ENCODE results near the gene GMDS.
A peak's percentile ranks its signal among the peaks of the same experiment; 100 is the strongest.
"Not testable (repeated sequence)": the region's sequence is repeated elsewhere in the genome, so short reads cannot be mapped to it uniquely, and the experiment has no call there.

The GMDS gene

GRCh38 chr6:1775441-1775840 is 470.0 kb downstream of the GMDS start:
- no peak for DNase-seq (ENCODE audit: low read depth in 3 of 3)

GRCh38 chr6:1774226-1774915 is 471.0 kb downstream of the GMDS start:
- no peak for DNase-seq (ENCODE audit: low read depth in 3 of 3)

GRCh38 chr6:1773700-1774099 is 471.7 kb downstream of the GMDS start:
- no peak for DNase-seq (ENCODE audit: low read depth in 3 of 3)

- DNase-seq (ENCODE audit: low read depth in 3 of 3) = peak in 2 of 3 experiments; percentile 6 to 11
These were observed 474.3 kb downstream of the GMDS start for GRCh38 chr6:1770968-1771723.

GRCh38 chr6:1770435-1770843 is 475.0 kb downstream of the GMDS start:
- peak in 1 of 3 experiments; percentile 4 for DNase-seq (ENCODE audit: low read depth in 3 of 3)

- DNase-seq (ENCODE audit: low read depth in 3 of 3) = no peak
These were observed 477.7 kb downstream of the GMDS start for GRCh38 chr6:1767481-1768246.

- no peak for DNase-seq (ENCODE audit: low read depth in 3 of 3)
These were observed 478.8 kb downstream of the GMDS start for GRCh38 chr6:1766654-1767053.

- no peak for DNase-seq (ENCODE audit: low read depth in 3 of 3)
These were observed 480.1 kb downstream of the GMDS start for GRCh38 chr6:1765160-1765903.

GRCh38 chr6:1764397-1764987 is 480.9 kb downstream of the GMDS start:
- no peak for DNase-seq (ENCODE audit: low read depth in 3 of 3)

- DNase-seq (ENCODE audit: low read depth in 3 of 3) = no peak
These were observed 482.0 kb downstream of the GMDS start for GRCh38 chr6:1763404-1763803.

GRCh38 chr6:1762203-1762602 is 483.2 kb downstream of the GMDS start:
- DNase-seq (ENCODE audit: low read depth in 3 of 3) = no peak

GRCh38 chr6:1761477-1761877 is 483.9 kb downstream of the GMDS start:
- DNase-seq (ENCODE audit: low read depth in 3 of 3) = no peak

GRCh38 chr6:1760876-1761275 is 484.5 kb downstream of the GMDS start:
- no peak for DNase-seq (ENCODE audit: low read depth in 3 of 3)

- DNase-seq (ENCODE audit: low read depth in 3 of 3) = no peak
These were observed 485.5 kb downstream of the GMDS start for GRCh38 chr6:1759870-1760269.

- no peak for DNase-seq (ENCODE audit: low read depth in 3 of 3)
These were observed 487.2 kb downstream of the GMDS start for GRCh38 chr6:1758076-1758679.

- no peak for DNase-seq (ENCODE audit: low read depth in 3 of 3)
These were observed 488.3 kb downstream of the GMDS start for GRCh38 chr6:1757131-1757530.

GRCh38 chr6:1756472-1757129 is 488.8 kb downstream of the GMDS start:
- DNase-seq (ENCODE audit: low read depth in 3 of 3) = no peak

- DNase-seq (ENCODE audit: low read depth in 3 of 3) = not testable (repeated sequence)
These were observed 494.3 kb downstream of the GMDS start for GRCh38 chr6:1751063-1751462.

GRCh38 chr6:1749041-1749440 is 496.4 kb downstream of the GMDS start:
- no peak for DNase-seq (ENCODE audit: low read depth in 3 of 3)

- DNase-seq (ENCODE audit: low read depth in 3 of 3) = no peak
These were observed 497.9 kb downstream of the GMDS start for GRCh38 chr6:1747531-1747930.
